Measurements from ENCODE around the gene UBALD2.
A peak's percentile ranks its signal among the peaks of the same experiment; 100 is the strongest.

DNA sequence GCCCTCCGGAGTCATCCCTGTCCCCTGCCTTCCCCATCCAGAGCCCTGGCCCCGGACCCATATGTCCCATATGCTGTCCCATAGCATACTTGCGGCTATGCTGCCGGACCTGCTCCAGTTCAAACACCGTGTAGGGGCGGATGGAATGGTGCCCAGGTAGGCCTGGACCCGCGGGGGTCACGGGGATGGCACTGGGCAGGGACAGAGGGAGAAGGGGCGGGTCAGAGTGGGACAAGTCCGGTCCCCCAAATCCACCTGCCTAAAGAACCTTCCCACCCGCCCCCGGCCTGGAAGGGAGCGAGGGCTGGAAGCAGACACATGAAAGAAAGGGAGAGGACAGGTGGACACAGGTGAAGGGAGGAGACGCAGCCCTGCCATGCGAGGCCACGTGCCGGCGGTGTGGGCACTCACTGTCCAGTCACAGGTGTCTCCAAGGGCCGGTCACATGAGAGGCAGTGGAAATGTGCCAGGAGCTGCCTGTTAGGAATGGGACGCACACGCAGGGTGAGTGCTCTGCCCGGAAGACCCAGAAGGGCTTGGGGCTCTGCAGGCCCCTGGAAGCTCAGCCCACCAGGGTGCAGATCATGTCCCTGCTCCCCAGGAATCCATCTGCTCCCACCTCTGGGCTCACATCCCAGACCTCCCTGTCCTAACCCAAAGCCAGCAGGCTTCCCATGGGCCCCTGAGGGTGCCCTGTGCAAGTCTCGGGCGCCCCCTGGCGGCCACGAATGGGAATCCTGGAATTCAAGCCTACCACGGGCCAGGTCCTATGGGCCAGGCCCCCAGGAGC lies 14.0 kb downstream of the UBALD2 start:
- TF ChIP-seq, protein P1, sequence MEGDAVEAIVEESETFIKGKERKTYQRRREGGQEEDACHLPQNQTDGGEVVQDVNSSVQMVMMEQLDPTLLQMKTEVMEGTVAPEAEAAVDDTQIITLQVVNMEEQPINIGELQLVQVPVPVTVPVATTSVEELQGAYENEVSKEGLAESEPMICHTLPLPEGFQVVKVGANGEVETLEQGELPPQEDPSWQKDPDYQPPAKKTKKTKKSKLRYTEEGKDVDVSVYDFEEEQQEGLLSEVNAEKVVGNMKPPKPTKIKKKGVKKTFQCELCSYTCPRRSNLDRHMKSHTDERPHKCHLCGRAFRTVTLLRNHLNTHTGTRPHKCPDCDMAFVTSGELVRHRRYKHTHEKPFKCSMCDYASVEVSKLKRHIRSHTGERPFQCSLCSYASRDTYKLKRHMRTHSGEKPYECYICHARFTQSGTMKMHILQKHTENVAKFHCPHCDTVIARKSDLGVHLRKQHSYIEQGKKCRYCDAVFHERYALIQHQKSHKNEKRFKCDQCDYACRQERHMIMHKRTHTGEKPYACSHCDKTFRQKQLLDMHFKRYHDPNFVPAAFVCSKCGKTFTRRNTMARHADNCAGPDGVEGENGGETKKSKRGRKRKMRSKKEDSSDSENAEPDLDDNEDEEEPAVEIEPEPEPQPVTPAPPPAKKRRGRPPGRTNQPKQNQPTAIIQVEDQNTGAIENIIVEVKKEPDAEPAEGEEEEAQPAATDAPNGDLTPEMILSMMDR (IDR thresholded peaks at IDR 0.05), result peak; percentile 96
- no peak for TF ChIP-seq NR2C2 (CRISPR knock-in tag; IDR thresholded peaks at IDR 0.05)
- TF ChIP-seq ZNF416 (CRISPR knock-in tag; IDR thresholded peaks at IDR 0.05), result no peak
- no peak for TF ChIP-seq ETV6 (CRISPR knock-in tag; IDR thresholded peaks at IDR 0.05)
- no peak for TF ChIP-seq ZNF263 (CRISPR knock-in tag; IDR thresholded peaks at IDR 0.05; ENCODE audit: low read depth)
- TF ChIP-seq, protein P2, sequence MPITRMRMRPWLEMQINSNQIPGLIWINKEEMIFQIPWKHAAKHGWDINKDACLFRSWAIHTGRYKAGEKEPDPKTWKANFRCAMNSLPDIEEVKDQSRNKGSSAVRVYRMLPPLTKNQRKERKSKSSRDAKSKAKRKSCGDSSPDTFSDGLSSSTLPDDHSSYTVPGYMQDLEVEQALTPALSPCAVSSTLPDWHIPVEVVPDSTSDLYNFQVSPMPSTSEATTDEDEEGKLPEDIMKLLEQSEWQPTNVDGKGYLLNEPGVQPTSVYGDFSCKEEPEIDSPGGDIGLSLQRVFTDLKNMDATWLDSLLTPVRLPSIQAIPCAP (CRISPR knock-in tag; IDR thresholded peaks at IDR 0.05), result no peak
